HepG2 (cell line): ENCODE measurements around the gene NOX3. TPM values are rescaled to one million over a fixed set of nuclear protein-coding genes. Genes with fewer than 3 reads are reported as not detected.

Experiments
- ATF6 ChIP-seq: sonication (generic); formaldehyde crosslinking; conservative IDR thresholded peaks from 2 replicates; pipeline ENCODE4 v1.4.0; 2020; ENCODE audit warnings: missing genetic modification reagents
- CEBPG ChIP-seq: IDR thresholded peaks from 2 replicates; pipeline ENCODE4 v1.6.1; 2016
- DMAP1 ChIP-seq: IDR thresholded peaks from 2 replicates; pipeline ENCODE4 v1.6.1; 2016
- EP300 ChIP-seq, 3 experiments: sonication (generic) in 1 of 3; formaldehyde crosslinking in 1 of 3; IDR thresholded peaks; 2 replicates each; pipeline versions ENCODE4 v1.5.1 to v1.6.1; 2011 to 2020; ENCODE audit warnings: low read depth in 2 of 3, low read length in 2 of 3, borderline replicate concordance in 1 of 3, improper control_type of control experiment in 1 of 3, mild to moderate bottlenecking in 1 of 3, missing genetic modification reagents in 1 of 3, moderate library complexity in 1 of 3
- FOXA1 ChIP-seq, 2 experiments: fragments of 450-650 bp in 1 of 2; sonication (generic) in 1 of 2; formaldehyde crosslinking in 1 of 2; IDR thresholded peaks; 2 replicates each; pipeline versions ENCODE4 v1.4.0 to v1.6.1; 2016 to 2020; ENCODE audit warnings: missing genetic modification reagents in 1 of 2
- GZF1 ChIP-seq: sonication (generic); formaldehyde crosslinking; IDR thresholded peaks from 2 replicates; pipeline ENCODE4 v1.5.1; 2020; ENCODE audit warnings: mild to moderate bottlenecking, missing genetic modification reagents
- MIXL1 ChIP-seq: IDR thresholded peaks from 2 replicates; pipeline ENCODE4 v1.6.1; 2016
- MYC ChIP-seq: sonication (generic); formaldehyde crosslinking; IDR thresholded peaks from 2 replicates; pipeline ENCODE4 v1.9.0; 2021; ENCODE audit warnings: missing genetic modification reagents, borderline replicate concordance
- PAXIP1 ChIP-seq: sonication (generic); formaldehyde crosslinking; conservative IDR thresholded peaks from 2 replicates; pipeline ENCODE4 v1.4.0; 2020; ENCODE audit warnings: mild to moderate bottlenecking, missing genetic modification reagents, moderate library complexity
- POGZ ChIP-seq: sonication (generic); formaldehyde crosslinking; IDR thresholded peaks from 2 replicates; pipeline ENCODE4 v1.4.0; 2020; ENCODE audit warnings: mild to moderate bottlenecking, missing genetic modification reagents
- RARA ChIP-seq: IDR thresholded peaks from 2 replicates; pipeline ENCODE4 v1.6.1; 2016; ENCODE audit warnings: missing genetic modification reagents, missing compliant biosample characterization
- RFXAP ChIP-seq: sonication (generic); formaldehyde crosslinking; IDR thresholded peaks from 2 replicates; pipeline ENCODE4 v1.4.0; 2020; ENCODE audit warnings: missing genetic modification reagents, borderline replicate concordance
- SMAD1 ChIP-seq: sonication (generic); formaldehyde crosslinking; IDR thresholded peaks from 2 replicates; pipeline ENCODE4 v1.4.0; 2020; ENCODE audit warnings: missing genetic modification reagents, low read depth, mild to moderate bottlenecking, borderline replicate concordance
- SOX13 ChIP-seq, 3 experiments: fragments of 450-650 bp in 1 of 3; sonication (generic) in 1 of 3; formaldehyde crosslinking in 1 of 3; IDR thresholded peaks in 2 of 3; conservative IDR thresholded peaks in 1 of 3; 2 replicates each; pipeline versions ENCODE4 v1.5.0 to v1.6.1; 2016 to 2020; ENCODE audit warnings: antibody characterized with exemption in 1 of 3, mild to moderate bottlenecking in 1 of 3, missing compliant biosample characterization in 1 of 3, missing genetic modification reagents in 1 of 3, moderate library complexity in 1 of 3
- TCF7L2 ChIP-seq: IDR thresholded peaks from 2 replicates; pipeline ENCODE4 v1.6.1; 2011; ENCODE audit warnings: mild to moderate bottlenecking, low read depth, low read length, moderate library complexity
- ZBTB34 ChIP-seq: sonication (generic); formaldehyde crosslinking; IDR thresholded peaks from 2 replicates; pipeline ENCODE4 v1.8.0; 2022; ENCODE audit warnings: mild to moderate bottlenecking, missing genetic modification reagents
- ZBTB37 ChIP-seq: sonication (generic); formaldehyde crosslinking; IDR thresholded peaks from 2 replicates; pipeline ENCODE4 v1.4.0; 2020; ENCODE audit warnings: mild to moderate bottlenecking, missing genetic modification reagents
- ZFP1 ChIP-seq: IDR thresholded peaks from 2 replicates; pipeline ENCODE4 v1.6.1; 2016
- ZNF451 ChIP-seq: sonication (generic); formaldehyde crosslinking; IDR thresholded peaks from 2 replicates; pipeline ENCODE4 v1.5.0; 2020; ENCODE audit warnings: mild to moderate bottlenecking, missing genetic modification reagents
- ZNF484 ChIP-seq: sonication (generic); formaldehyde crosslinking; IDR thresholded peaks from 2 replicates; pipeline ENCODE4 v1.5.1; 2020; ENCODE audit warnings: mild to moderate bottlenecking, low read depth, missing genetic modification reagents, borderline replicate concordance
- ZNF672 ChIP-seq: sonication (generic); formaldehyde crosslinking; IDR thresholded peaks from 2 replicates; pipeline ENCODE4 v1.8.1; 2022; ENCODE audit warnings: missing genetic modification reagents
- ZNF766 ChIP-seq: sonication (generic); formaldehyde crosslinking; IDR thresholded peaks from 2 replicates; pipeline ENCODE4 v1.5.0; 2020; ENCODE audit warnings: missing genetic modification reagents, borderline replicate concordance
- polyA plus RNA-seq, 8 experiments: library from polyadenylated mRNA; depleted of rRNA in 3 of 8; stranded (reverse) in 7 of 8; unstranded in 1 of 8; fragments of >200 nt; fragmentation: Illumina TruSeq in 4 of 8; extraction: Trizol in 4 of 8; gene quantifications; 2 replicates each; pipeline versions ENCODE4 v1.2.1 to v1.2.3, GENCODE V29; 2011 to 2016; ENCODE audit warnings: low read depth in 4 of 8, missing spikeins in 1 of 8, mixed read lengths in 1 of 8; ENCODE audit not compliant: insufficient read depth in 1 of 8
- total RNA-seq, 5 experiments: library from RNA; depleted of rRNA; stranded (reverse); fragments of >200 nt; fragmentation: Illumina TruSeq; extraction: Trizol; gene quantifications; 2 replicates each; pipeline ENCODE4 v1.2.3, GENCODE V29; 2016; ENCODE audit warnings: low read depth in 1 of 5

NOX3 gene
- total and polyA plus RNA-seq, 2 of the 13 experiments (the other 11 are each of a cell fraction or from before 2014, with no cell fraction given): 0.09 to 0.18 TPM

- TF ChIP-seq ZBTB34 (CRISPR knock-in tag): no peak
- TF ChIP-seq DMAP1 (CRISPR knock-in tag): no peak
- no peak for TF ChIP-seq ZFP1 (CRISPR knock-in tag)
- no peak for TF ChIP-seq FOXA1 (IDR thresholded peaks at IDR 0.05)
- no peak for TF ChIP-seq FOXA1 (CRISPR knock-in tag; IDR thresholded peaks at IDR 0.05)
- TF ChIP-seq ZNF484 (CRISPR knock-in tag): no peak
- no peak for TF ChIP-seq ZNF766
- TF ChIP-seq SMAD1 (CRISPR knock-in tag): no peak
- no peak for TF ChIP-seq TCF7L2
- no peak for TF ChIP-seq ZNF672
- no peak for TF ChIP-seq SOX13 (IDR thresholded peaks at IDR 0.05)
- peak in 1 of 2 experiments; percentile 33; a peak in 1 of 4 replicates for TF ChIP-seq SOX13 (CRISPR knock-in tag; conservative IDR thresholded peaks at IDR 0.05 in 1 of 2, IDR thresholded peaks at IDR 0.05 in 1 of 2)
- peak; percentile 22; the same call in 1 of the 2 replicates for TF ChIP-seq POGZ (CRISPR knock-in tag)
- no peak for TF ChIP-seq ZNF451 (CRISPR knock-in tag)
- 0 out of 2 replicates have a peak, but pooled peaks have one; percentile 33 for TF ChIP-seq PAXIP1 (CRISPR knock-in tag)
- TF ChIP-seq ZBTB37 (CRISPR knock-in tag): no peak
- no peak for TF ChIP-seq ATF6
- 0 out of 2 replicates have a peak, but pooled peaks have one; percentile 19 for TF ChIP-seq RARA (CRISPR knock-in tag)
- TF ChIP-seq GZF1: no peak
- TF ChIP-seq MYC: no peak
- no peak for TF ChIP-seq RFXAP (CRISPR knock-in tag)
- TF ChIP-seq CEBPG (CRISPR knock-in tag): no peak
- TF ChIP-seq EP300 (IDR thresholded peaks at IDR 0.05; ENCODE audit: low read depth in 2 of 2, low read length in 2 of 2): 0 out of 4 replicates have a peak, but pooled peaks of 1 of the 2 experiments have one; percentile 43
- no peak for TF ChIP-seq EP300 (CRISPR knock-in tag; IDR thresholded peaks at IDR 0.05; ENCODE audit: borderline replicate concordance)
- 0 out of 2 replicates have a peak, but pooled peaks have one; percentile 16 for TF ChIP-seq MIXL1 (CRISPR knock-in tag)
Observed at GRCh38 chr6:155395339-155395738, 60.3 kb downstream of the NOX3 start (continued).
